CD4-positive, alpha-beta memory T cell (primary cell): ENCODE measurements around the gene TMEM8B. TPM values are rescaled to one million over a fixed set of nuclear protein-coding genes. Genes with fewer than 3 reads are reported as not detected.
"Not testable (repeated sequence)": the region's sequence is repeated elsewhere in the genome, so short reads cannot be mapped to it uniquely, and the experiment has no call there.

Experiments used
- CTCF ChIA-PET: fragments of 350-600 bp; sonication (Branson Sonifier 250); formaldehyde crosslinking; loops from one replicate; lab custom pipeline; 2021; ENCODE audit warnings: inconsistent platforms; ENCODE audit not compliant: partially characterized antibody; lab: Charles Lee
- POLR2A ChIA-PET: fragments of 350-600 bp; sonication (Branson Sonifier 250); formaldehyde crosslinking; loops from one replicate; lab custom pipeline; 2021; ENCODE audit not compliant: partially characterized antibody; lab: Charles Lee
- DNase-seq, 5 donors: peaks; one replicate each; pipeline versions ENCODE4 v3.0.0 to v3.0.0-alpha.2; 2020 to 2022; ENCODE audit warnings: mixed read lengths in 1 of 5
- H3K27ac ChIP-seq: one replicate; pipeline ENCODE4 v1.7.0; 2013; ENCODE audit warnings: low read depth, low read length
- H3K27me3 ChIP-seq: 2 replicates; pipeline ENCODE4 v1.7.0; 2013; ENCODE audit warnings: mild to moderate bottlenecking, low read length, moderate library complexity; ENCODE audit not compliant: insufficient read depth
- H3K36me3 ChIP-seq: 2 replicates; pipeline ENCODE4 v1.7.0; 2013; ENCODE audit warnings: mild to moderate bottlenecking, low read length, moderate library complexity; ENCODE audit not compliant: insufficient read depth
- H3K4me1 ChIP-seq: 2 replicates; pipeline ENCODE4 v1.7.0; 2013; ENCODE audit warnings: mild to moderate bottlenecking, low read length, moderate library complexity; ENCODE audit not compliant: insufficient read depth
- H3K4me3 ChIP-seq, 2 donors: one replicate each; pipeline ENCODE4 v1.7.0; 2013; ENCODE audit warnings: low read length in 2 of 2, mild to moderate bottlenecking in 1 of 2
- H3K9me3 ChIP-seq, 2 donors: one replicate each; pipeline ENCODE4 v1.7.0; 2013; ENCODE audit warnings: low read length in 2 of 2, control low read depth in 1 of 2; ENCODE audit not compliant: control insufficient read depth in 1 of 2
- H3K27ac Mint-ChIP-seq, 7 donors: one replicate each; pipeline ENCODE4 v1.8.0; 2020 to 2021; ENCODE audit warnings: mixed read lengths in 7 of 7, mild to moderate bottlenecking in 6 of 7, inconsistent platforms in 3 of 7, moderate library complexity in 3 of 7
- H3K27me3 Mint-ChIP-seq, 2 donors: one replicate each; pipeline ENCODE4 v1.8.0; 2020 to 2021; ENCODE audit warnings: mixed read lengths in 2 of 2
- H3K36me3 Mint-ChIP-seq, 2 donors: one replicate each; pipeline ENCODE4 v1.8.0; 2020 to 2021; ENCODE audit warnings: mixed read lengths in 2 of 2, inconsistent platforms in 1 of 2, mild to moderate bottlenecking in 1 of 2
- H3K4me1 Mint-ChIP-seq, 4 donors: one replicate each; pipeline ENCODE4 v1.8.0; 2020 to 2021; ENCODE audit warnings: mixed read lengths in 4 of 4, mild to moderate bottlenecking in 1 of 4
- H3K4me3 Mint-ChIP-seq, 8 donors: one replicate each; pipeline ENCODE4 v1.8.0; 2020 to 2021; ENCODE audit warnings: mixed read lengths in 8 of 8, mild to moderate bottlenecking in 7 of 8, moderate library complexity in 6 of 8, inconsistent platforms in 3 of 8
- H3K9me3 Mint-ChIP-seq, 8 donors: one replicate each; pipeline ENCODE4 v1.8.0; 2020 to 2021; ENCODE audit warnings: mixed read lengths in 8 of 8, mild to moderate bottlenecking in 5 of 8, inconsistent platforms in 3 of 8, moderate library complexity in 1 of 8
- intact Hi-C: fragments of 100-400 bp; cut with micrococcal nuclease; formaldehyde crosslinking; loops from one replicate; pipeline ENCODE4 v1.15.1; 2023
- polyA plus RNA-seq, 2 donors: library from polyadenylated mRNA; unstranded; fragments of 300-500 nt; fragmentation: Illumina TruSeq; gene quantifications; one replicate each; pipeline ENCODE4 v1.2.3, GENCODE V29; 2021
- total RNA-seq, 2 experiments: library from RNA; stranded (reverse); gene quantifications; one replicate each; pipeline ENCODE4 v1.2.3, GENCODE V29; 2021

Gene TMEM8B
- total and polyA plus RNA-seq, 4 experiments from 2014 or later, result 2.0 to 10.5 (median 4.9) TPM

- no peak for DNase-seq
- Mint-ChIP-seq H3K27ac (peak overlapping the region in 2 of 7 donors; percentile 79 to 88), H3K36me3 (no peaks in the 10 kb centered on the region), H3K4me1 (peaks cover 37 to 53% (median 43%) of the 10 kb centered on the region in 4 donors), H3K4me3 (peak overlapping the region in 1 of 8 donors; percentile 23), H3K9me3 (no peaks in the 10 kb centered on the region), H3K27me3 (no peaks in the 10 kb centered on the region)
- no peak overlapping the region for H3K27ac ChIP-seq
- H3K4me3 ChIP-seq, result no peak overlapping the region
- no peaks in the 10 kb centered on the region for H3K9me3 ChIP-seq
- intact Hi-C loops, result no loop called here
- no peaks in the 10 kb centered on the region for H3K36me3 ChIP-seq
- CTCF ChIA-PET, result interaction anchor here (0.9 to 17.5 kb wide), 4 partner anchors 11 to 216 kb away, joined by 3 to 379 read pairs (median 14); no protein-coding TSS in a partner anchor
- POLR2A ChIA-PET, result interaction anchor here (1.4 to 3.1 kb wide), 2 partner anchors 27 to 33 kb away, joined by 5 to 9 read pairs; no protein-coding TSS in a partner anchor
- H3K27me3 ChIP-seq, result no peaks in the 10 kb centered on the region
- H3K4me1 ChIP-seq, result peaks cover 52% of the 10 kb centered on the region
Measured at GRCh38 chr9:35912791-35913400, 83.9 kb downstream of the TMEM8B start.

- H3K9me3 Mint-ChIP-seq, DNase-seq, intact Hi-C loops, H3K27me3 ChIP-seq, H3K36me3 ChIP-seq, H3K4me3 Mint-ChIP-seq, H3K27me3 Mint-ChIP-seq, H3K27ac ChIP-seq, H3K9me3 ChIP-seq, H3K4me3 ChIP-seq, H3K36me3 Mint-ChIP-seq, H3K27ac Mint-ChIP-seq: not testable (repeated sequence)
- H3K4me1 ChIP-seq, result peaks cover 47% of the 10 kb centered on the region
- ChIA-PET POLR2A (interaction anchor here (3.1 kb wide), 1 partner anchor 27 kb away, joined by 9 read pairs; no protein-coding TSS in a partner anchor), CTCF (interaction anchor here (0.9 to 17.5 kb wide), 5 partner anchors 10 to 217 kb away, joined by 3 to 379 read pairs (median 9); no protein-coding TSS in a partner anchor)
- H3K4me1 Mint-ChIP-seq, result peaks cover 36 to 51% (median 40%) of the 10 kb centered on the region in 4 donors
Measured at GRCh38 chr9:35913429-35913828, 84.4 kb downstream of the TMEM8B start.

GRCh38 chr9:35914301-35914807 lies 85.3 kb downstream of the TMEM8B start:
- no peak overlapping the region for H3K27ac ChIP-seq
- DNase-seq, result peak in 1 of 5 donors; percentile 22
- ChIA-PET POLR2A (interaction anchor here (3.1 kb wide), 1 partner anchor 26 kb away, joined by 9 read pairs; no protein-coding TSS in a partner anchor), CTCF (interaction anchor here (1.5 to 17.5 kb wide), 3 partner anchors 11 to 32 kb away, joined by 4 to 379 read pairs (median 9); no protein-coding TSS in a partner anchor)
- H3K4me3 Mint-ChIP-seq, result no peak overlapping the region
- H3K4me1 ChIP-seq, result peaks cover 38% of the 10 kb centered on the region
- no peak overlapping the region for H3K27ac Mint-ChIP-seq
- no peaks in the 10 kb centered on the region for H3K36me3 Mint-ChIP-seq
- no peaks in the 10 kb centered on the region for H3K27me3 ChIP-seq
- peaks cover 32 to 51% (median 35%) of the 10 kb centered on the region in 4 donors for H3K4me1 Mint-ChIP-seq
- no peaks in the 10 kb centered on the region for H3K9me3 Mint-ChIP-seq
- H3K9me3 ChIP-seq, result no peaks in the 10 kb centered on the region
- no peaks in the 10 kb centered on the region for H3K27me3 Mint-ChIP-seq
- H3K4me3 ChIP-seq, result no peak overlapping the region
- no peaks in the 10 kb centered on the region for H3K36me3 ChIP-seq
- intact Hi-C loops, result no loop called here

Other genes with a start within 250 kb of the TMEM8B start
- gene TESK1, start 224.0 kb upstream of the TMEM8B start, total RNA-seq, result 10 to 100 TPM; 48.9 to 53.5 TPM
- 10 to 100 TPM in 1 of 2 donors, 1 to 10 TPM in 1; 3.3 to 17.1 TPM for gene TESK1, start 224.0 kb upstream of the TMEM8B start, polyA plus RNA-seq
- 1 to 10 TPM; 4.4 to 6.5 TPM for gene CD72, start 210.8 kb upstream of the TMEM8B start, total RNA-seq
- 1 to 10 TPM; 1.4 to 1.8 TPM for gene CD72, start 210.8 kb upstream of the TMEM8B start, polyA plus RNA-seq
- 10 to 100 TPM; 68.7 to 70.2 TPM for gene SIT1, start 178.3 kb upstream of the TMEM8B start, total RNA-seq
- gene SIT1, start 178.3 kb upstream of the TMEM8B start, polyA plus RNA-seq, result 100 to 1,000 TPM; 163 to 231 TPM
- gene RMRP, start 171.2 kb upstream of the TMEM8B start, total RNA-seq, result over 10,000 TPM; 18,678 to 21,585 TPM
- 10 to 100 TPM in 1 of 2 donors, not detected in 1; 54.3 TPM for gene RMRP, start 171.2 kb upstream of the TMEM8B start, polyA plus RNA-seq
- gene CCDC107, start 170.9 kb upstream of the TMEM8B start, total RNA-seq, result 10 to 100 TPM; 28.4 to 30.4 TPM
- 10 to 100 TPM; 90.5 to 92.5 TPM for gene CCDC107, start 170.9 kb upstream of the TMEM8B start, polyA plus RNA-seq
- not detected for gene ARHGEF39, start 164.0 kb upstream of the TMEM8B start, total RNA-seq
- gene ARHGEF39, start 164.0 kb upstream of the TMEM8B start, polyA plus RNA-seq, result 1 to 10 TPM; 1.0 to 1.1 TPM
- not detected for gene CA9, start 155.3 kb upstream of the TMEM8B start, total RNA-seq
- not detected for gene CA9, start 155.3 kb upstream of the TMEM8B start, polyA plus RNA-seq
- gene TPM2, start 139.3 kb upstream of the TMEM8B start, total RNA-seq, result 10 to 100 TPM; 72.6 to 79.6 TPM
- under 1 TPM in 1 of 2 donors, not detected in 1; 0.79 TPM for gene TPM2, start 139.3 kb upstream of the TMEM8B start, polyA plus RNA-seq
- 100 to 1,000 TPM; 294 to 316 TPM for gene TLN1, start 97.0 kb upstream of the TMEM8B start, total RNA-seq
- gene TLN1, start 97.0 kb upstream of the TMEM8B start, polyA plus RNA-seq, result 100 to 1,000 TPM in 1 of 2 donors, 10 to 100 TPM in 1; 13.7 to 137 TPM
- 10 to 100 TPM; 24.8 to 25.6 TPM for gene CREB3, start 96.6 kb upstream of the TMEM8B start, total RNA-seq
- 10 to 100 TPM; 45.0 to 59.7 TPM for gene CREB3, start 96.6 kb upstream of the TMEM8B start, polyA plus RNA-seq
- 10 to 100 TPM; 61.1 to 66.3 TPM for gene GBA2, start 80.0 kb upstream of the TMEM8B start, total RNA-seq
- 10 to 100 TPM; 16.3 to 27.1 TPM for gene GBA2, start 80.0 kb upstream of the TMEM8B start, polyA plus RNA-seq
- 10 to 100 TPM; 31.8 to 33.8 TPM for gene RGP1, start 79.9 kb upstream of the TMEM8B start, total RNA-seq
- 1 to 10 TPM; 6.1 to 9.9 TPM for gene RGP1, start 79.9 kb upstream of the TMEM8B start, polyA plus RNA-seq
- not detected for gene MSMP, start 75.0 kb upstream of the TMEM8B start, total RNA-seq
- gene MSMP, start 75.0 kb upstream of the TMEM8B start, polyA plus RNA-seq, result 1 to 10 TPM in 1 of 2 donors, not detected in 1; 1.2 TPM
- gene NPR2, start 37.6 kb upstream of the TMEM8B start, total RNA-seq, result 10 to 100 TPM; 15.8 to 15.9 TPM
- 1 to 10 TPM in 1 of 2 donors, under 1 TPM in 1; 0.97 to 3.3 TPM for gene NPR2, start 37.6 kb upstream of the TMEM8B start, polyA plus RNA-seq
- gene SPAG8, start 17.0 kb upstream of the TMEM8B start, total RNA-seq, result 1 to 10 TPM; 5.6 to 5.7 TPM
- gene SPAG8, start 17.0 kb upstream of the TMEM8B start, polyA plus RNA-seq, result 1 to 10 TPM; 1.0 to 1.7 TPM
- 10 to 100 TPM; 22.9 to 30.2 TPM for gene HINT2, start 14.2 kb upstream of the TMEM8B start, total RNA-seq
- 100 to 1,000 TPM in 1 of 2 donors, 10 to 100 TPM in 1; 75.4 to 111 TPM for gene HINT2, start 14.2 kb upstream of the TMEM8B start, polyA plus RNA-seq
- not detected for gene FAM221B, start 496 bp upstream of the TMEM8B start, total RNA-seq
- gene FAM221B, start 496 bp upstream of the TMEM8B start, polyA plus RNA-seq, result not detected
- not detected for gene OR13J1, start 41.2 kb downstream of the TMEM8B start, total RNA-seq
- not detected for gene OR13J1, start 41.2 kb downstream of the TMEM8B start, polyA plus RNA-seq
- gene HRCT1, start 77.0 kb downstream of the TMEM8B start, total RNA-seq, result not detected
- gene HRCT1, start 77.0 kb downstream of the TMEM8B start, polyA plus RNA-seq, result not detected
- not detected for gene SPAAR, start 80.3 kb downstream of the TMEM8B start, total RNA-seq
- not detected for gene SPAAR, start 80.3 kb downstream of the TMEM8B start, polyA plus RNA-seq
- not detected for gene OR2S2, start 128.9 kb downstream of the TMEM8B start, total RNA-seq
- not detected for gene OR2S2, start 128.9 kb downstream of the TMEM8B start, polyA plus RNA-seq
- 10 to 100 TPM; 12.1 to 12.8 TPM for gene RECK, start 207.7 kb downstream of the TMEM8B start, total RNA-seq
- gene RECK, start 207.7 kb downstream of the TMEM8B start, polyA plus RNA-seq, result 10 to 100 TPM; 15.9 to 26.9 TPM